Measurements from ENCODE around the gene P2RY4.
"Not testable (repeated sequence)": the region's sequence is repeated elsewhere in the genome, so short reads cannot be mapped to it uniquely, and the experiment has no call there.

Gene P2RY4

DNA sequence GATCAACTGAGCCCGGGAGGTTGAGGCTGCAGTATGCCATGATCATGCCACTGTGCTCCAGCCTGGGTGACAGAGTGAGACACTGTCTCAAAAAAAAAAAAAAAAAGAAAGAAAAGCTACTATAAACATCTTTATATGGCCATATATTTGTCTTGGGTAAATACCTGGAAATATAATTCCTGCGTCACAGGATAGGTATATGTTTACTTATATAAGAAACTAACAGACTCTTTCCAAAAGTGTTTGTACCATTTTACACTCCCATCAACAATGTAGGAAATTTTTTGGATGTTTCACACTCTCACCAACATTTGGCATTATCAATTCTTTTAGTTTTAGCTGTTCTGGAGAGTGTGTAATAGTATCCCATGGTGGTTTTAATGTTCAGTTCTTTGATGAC lies 12.8 kb downstream of the P2RY4 start:
- TF ChIP-seq, protein P1, sequence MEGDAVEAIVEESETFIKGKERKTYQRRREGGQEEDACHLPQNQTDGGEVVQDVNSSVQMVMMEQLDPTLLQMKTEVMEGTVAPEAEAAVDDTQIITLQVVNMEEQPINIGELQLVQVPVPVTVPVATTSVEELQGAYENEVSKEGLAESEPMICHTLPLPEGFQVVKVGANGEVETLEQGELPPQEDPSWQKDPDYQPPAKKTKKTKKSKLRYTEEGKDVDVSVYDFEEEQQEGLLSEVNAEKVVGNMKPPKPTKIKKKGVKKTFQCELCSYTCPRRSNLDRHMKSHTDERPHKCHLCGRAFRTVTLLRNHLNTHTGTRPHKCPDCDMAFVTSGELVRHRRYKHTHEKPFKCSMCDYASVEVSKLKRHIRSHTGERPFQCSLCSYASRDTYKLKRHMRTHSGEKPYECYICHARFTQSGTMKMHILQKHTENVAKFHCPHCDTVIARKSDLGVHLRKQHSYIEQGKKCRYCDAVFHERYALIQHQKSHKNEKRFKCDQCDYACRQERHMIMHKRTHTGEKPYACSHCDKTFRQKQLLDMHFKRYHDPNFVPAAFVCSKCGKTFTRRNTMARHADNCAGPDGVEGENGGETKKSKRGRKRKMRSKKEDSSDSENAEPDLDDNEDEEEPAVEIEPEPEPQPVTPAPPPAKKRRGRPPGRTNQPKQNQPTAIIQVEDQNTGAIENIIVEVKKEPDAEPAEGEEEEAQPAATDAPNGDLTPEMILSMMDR (IDR thresholded peaks at IDR 0.05; ENCODE audit: extremely low read depth, insufficient read depth, missing control alignments): no peak
- no peak for DNase-seq (ENCODE audit: low spot score)
- in situ Hi-C loops (cut with MboI; ENCODE audit: low pct_unique_long_range_greater_than_20kb, low sequenced_read_pairs, unreplicated experiment): no loop called here

DNA sequence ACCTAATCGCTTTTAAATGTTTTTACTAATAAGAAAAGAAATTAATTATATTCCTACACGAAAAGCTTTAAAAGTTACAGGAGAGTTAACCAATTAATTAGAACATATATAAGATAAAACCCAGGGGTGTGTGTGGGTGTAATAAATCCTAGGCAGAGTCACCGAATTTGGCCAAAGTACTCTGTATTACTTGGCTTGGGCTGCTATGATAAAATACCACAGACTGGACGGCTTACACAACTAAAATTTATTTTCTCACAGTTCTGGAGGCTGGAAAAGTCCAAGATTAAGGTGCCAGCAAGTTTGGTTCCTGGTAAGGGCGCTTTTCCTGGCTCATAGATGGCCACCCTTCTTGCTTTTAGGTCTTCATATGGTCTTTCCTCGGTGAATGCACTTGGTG lies 15.1 kb downstream of the P2RY4 start:
- DNase-seq (ENCODE audit: low spot score): no peak
- TF ChIP-seq, protein P1 (IDR thresholded peaks at IDR 0.05; ENCODE audit: extremely low read depth, insufficient read depth, missing control alignments): no peak
- in situ Hi-C loops (cut with MboI; ENCODE audit: low pct_unique_long_range_greater_than_20kb, low sequenced_read_pairs, unreplicated experiment): no loop called here

DNA sequence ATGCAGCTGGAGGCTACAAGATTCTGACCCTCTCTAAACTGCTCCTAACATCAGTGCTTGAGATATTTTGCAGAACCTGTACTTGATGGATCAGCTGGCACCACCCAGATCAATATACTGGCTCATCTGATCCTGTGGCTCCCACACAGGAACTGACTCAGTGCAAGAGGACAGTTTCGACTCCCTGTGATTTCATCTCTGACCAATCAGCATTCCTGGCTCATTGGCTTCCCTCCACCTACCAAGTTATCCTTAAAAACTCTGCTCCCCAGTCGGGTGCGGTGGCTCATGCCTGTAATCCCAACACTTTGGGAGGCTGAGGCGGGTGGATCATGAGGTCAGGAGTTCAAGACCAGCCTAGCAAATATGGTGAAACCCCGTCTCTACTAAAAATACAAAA lies 16.4 kb downstream of the P2RY4 start:
- DNase-seq (ENCODE audit: low spot score); in situ Hi-C loops (cut with MboI; ENCODE audit: low pct_unique_long_range_greater_than_20kb, low sequenced_read_pairs, unreplicated experiment): not testable (repeated sequence)

GRCh38 chrX:70241501-70241900 lies 18.5 kb downstream of the P2RY4 start:
- in situ Hi-C loops (cut with MboI; ENCODE audit: low pct_unique_long_range_greater_than_20kb, low sequenced_read_pairs, unreplicated experiment): no loop called here
- DNase-seq (ENCODE audit: low spot score): no peak
- TF ChIP-seq, protein P1 (IDR thresholded peaks at IDR 0.05; ENCODE audit: extremely low read depth, insufficient read depth, missing control alignments): no peak

GRCh38 chrX:70240751-70241150 lies 19.3 kb downstream of the P2RY4 start:
- DNase-seq (ENCODE audit: low spot score): no peak
- TF ChIP-seq, protein P1 (IDR thresholded peaks at IDR 0.05; ENCODE audit: extremely low read depth, insufficient read depth, missing control alignments): no peak
- in situ Hi-C loops (cut with MboI; ENCODE audit: low pct_unique_long_range_greater_than_20kb, low sequenced_read_pairs, unreplicated experiment): no loop called here

- TF ChIP-seq, protein P1 (IDR thresholded peaks at IDR 0.05; ENCODE audit: extremely low read depth, insufficient read depth, missing control alignments): no peak
- DNase-seq (ENCODE audit: low spot score): no peak
- in situ Hi-C loops (cut with MboI; ENCODE audit: low pct_unique_long_range_greater_than_20kb, low sequenced_read_pairs, unreplicated experiment): no loop called here
Observed at GRCh38 chrX:70234355-70234754, 25.6 kb downstream of the P2RY4 start, which contains the start of gene AWAT1. TSS of gene AWAT1 (plus strand) at chrX:70234655. CDS start at chrX:70234696, 41 bp downstream.

DNA sequence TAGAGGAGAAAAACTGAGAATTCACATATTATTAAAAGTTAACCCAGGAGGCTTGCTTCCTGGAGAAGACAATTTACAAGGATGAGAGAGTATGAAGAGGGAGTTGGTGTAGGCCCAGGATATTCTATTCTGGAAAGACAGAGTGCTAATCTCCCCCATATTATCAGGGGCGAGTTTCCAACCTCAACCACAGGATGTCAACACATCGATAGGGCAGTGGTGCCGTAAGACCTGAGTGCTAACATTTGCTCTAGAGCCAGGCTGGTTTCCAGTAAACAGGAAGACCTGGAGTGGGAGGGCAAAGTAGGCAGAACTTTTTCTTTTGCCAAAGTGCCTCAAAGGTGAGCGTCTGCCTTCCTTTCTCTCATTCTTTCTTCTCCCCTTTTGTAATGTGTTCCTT lies 28.3 kb downstream of the P2RY4 start:
- DNase-seq (ENCODE audit: low spot score): no peak
- in situ Hi-C loops (cut with MboI; ENCODE audit: low pct_unique_long_range_greater_than_20kb, low sequenced_read_pairs, unreplicated experiment): no loop called here

More for the DNA sequence above, 28.3 kb downstream of the P2RY4 start:
- TF ChIP-seq, protein P1 (IDR thresholded peaks at IDR 0.05; ENCODE audit: extremely low read depth, insufficient read depth, missing control alignments): no peak

Measured in GM13977 (cell line).